ENCODE data around the gene DNHD1.

GRCh38 chr11:6556139-6556949 is 59.3 kb downstream of the DNHD1 start:
- no peak for TF ChIP-seq CTCF (IDR thresholded peaks at IDR 0.05; ENCODE audit: low read length)
- TF ChIP-seq EZH2 (optimal IDR thresholded peaks at IDR 0.05; ENCODE audit: low read depth, low read length), result no peak

Data from MM.1S (cell line).